NCI-H1417 treated with DMSO at 0.1 percent for 48 hours (cell line): ENCODE measurements around the gene IP6K1.
"Not testable (repeated sequence)": the region's sequence is repeated elsewhere in the genome, so short reads cannot be mapped to it uniquely, and the experiment has no call there.

ENCODE experiments used
- DNase-seq: peaks from one replicate; lab custom pipeline; 2025; lab: John Stamatoyannopoulos, UW

IP6K1 gene

GRCh38 chr3:49763981-49764380 lies 22.4 kb downstream of the IP6K1 start:
- no peak for DNase-seq

GRCh38 chr3:49761661-49762060 lies 24.7 kb downstream of the IP6K1 start:
- no peak for DNase-seq

DNA sequence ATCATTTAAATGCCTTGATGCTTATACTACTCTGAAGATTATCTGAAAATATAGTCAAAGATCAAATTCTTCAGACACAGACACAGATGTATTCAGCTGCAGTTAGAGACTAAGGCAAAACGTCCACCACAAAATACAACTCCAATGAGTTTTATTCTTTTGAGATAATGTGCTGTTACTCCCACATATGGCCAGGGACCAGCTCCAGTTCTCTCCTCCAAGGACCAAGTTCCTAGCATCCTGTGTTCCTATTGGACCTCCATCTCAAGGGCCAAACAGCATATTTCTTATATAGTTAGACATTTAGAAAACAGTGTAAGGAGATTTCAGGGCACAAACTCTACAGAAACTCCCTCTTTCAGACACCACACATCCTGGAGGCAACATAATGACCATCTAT lies 27.1 kb downstream of the IP6K1 start:
- no peak for DNase-seq

DNA sequence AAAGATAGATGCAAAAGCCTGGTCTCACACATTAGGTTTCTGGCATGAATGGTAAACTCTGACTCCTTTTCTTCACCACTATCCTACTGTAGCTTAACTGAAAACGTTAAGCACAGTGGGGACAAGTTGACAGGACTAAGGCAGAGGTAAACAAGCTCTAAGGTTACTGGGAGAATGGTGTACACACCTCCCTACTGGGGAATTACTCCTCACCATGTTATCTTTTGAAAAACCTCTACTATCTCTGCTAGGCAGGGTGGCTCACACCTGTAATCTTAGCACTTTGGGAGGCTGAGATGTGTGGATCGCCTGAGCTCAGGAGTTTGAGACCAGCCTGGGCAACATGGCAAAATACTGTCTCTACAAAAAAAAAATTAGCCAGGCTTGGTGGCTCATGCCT lies 29.1 kb downstream of the IP6K1 start:
- no peak for DNase-seq

- DNase-seq = no peak
These were observed 30.3 kb downstream of the IP6K1 start for GRCh38 chr3:49756036-49756435.

GRCh38 chr3:49754536-49754935 lies 31.8 kb downstream of the IP6K1 start:
- no peak for DNase-seq

- DNase-seq = no peak
These were observed 34.8 kb downstream of the IP6K1 start for GRCh38 chr3:49751501-49751900.

DNA sequence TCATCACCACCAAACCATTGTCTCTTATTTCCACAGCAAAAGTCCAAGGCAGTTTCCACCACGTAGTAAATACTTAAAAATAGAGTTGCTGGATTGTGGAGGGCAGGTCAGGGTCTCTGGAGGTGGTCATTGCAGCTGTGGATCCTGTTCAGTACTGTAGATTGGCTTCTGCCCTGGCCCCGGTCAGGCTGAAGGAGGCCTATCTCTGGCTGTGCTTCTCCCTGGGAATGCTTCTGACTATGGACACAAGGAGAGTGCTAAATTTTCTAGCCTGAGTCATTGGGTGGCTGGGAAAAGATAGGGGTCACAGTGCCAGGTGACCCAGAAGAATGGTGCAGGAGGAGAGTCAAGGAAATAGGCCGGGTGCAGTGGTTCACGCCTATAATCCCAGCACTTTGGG lies 36.3 kb downstream of the IP6K1 start:
- no peak for DNase-seq

GRCh38 chr3:49748874-49749273 lies 37.5 kb downstream of the IP6K1 start:
- not testable (repeated sequence) for DNase-seq

DNA sequence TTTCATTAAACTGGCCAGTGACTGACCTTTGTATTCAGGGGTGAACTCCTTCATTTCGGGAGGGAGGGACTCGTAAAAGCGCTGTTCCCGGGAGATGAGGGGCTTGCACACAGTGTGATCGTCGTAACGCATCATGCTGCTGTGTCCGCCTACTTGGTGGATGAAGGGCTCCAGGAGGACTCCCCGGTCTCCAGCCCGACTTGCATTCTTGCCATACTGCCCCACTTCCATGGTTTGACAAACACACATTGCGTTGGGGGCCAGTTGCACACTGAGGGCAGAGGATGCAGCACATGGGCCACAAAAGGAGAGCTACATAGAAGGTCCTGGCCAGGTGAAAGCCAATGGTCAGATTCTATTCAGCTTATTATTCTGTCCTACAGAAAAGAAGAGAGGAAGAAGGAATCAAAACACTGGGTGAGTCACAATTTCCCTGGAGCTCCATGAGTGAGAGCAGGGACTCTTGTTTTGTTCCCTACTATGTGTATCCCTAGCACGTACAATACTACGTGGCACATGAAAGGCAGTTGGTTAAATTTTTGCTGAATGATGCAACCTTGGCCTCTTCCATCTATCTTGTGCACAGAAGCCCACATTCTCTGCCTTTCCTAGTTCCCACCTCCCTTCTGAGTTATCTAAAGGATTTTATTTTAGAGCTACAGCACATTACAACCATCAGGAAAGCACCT lies 38.4 kb downstream of the IP6K1 start:
- DNase-seq = no peak

- DNase-seq = no peak
These were observed 40.4 kb downstream of the IP6K1 start for GRCh38 chr3:49745986-49746385.

GRCh38 chr3:49740427-49740826 lies 45.9 kb downstream of the IP6K1 start:
- no peak for DNase-seq

- DNase-seq = no peak
These were observed 48.2 kb downstream of the IP6K1 start for GRCh38 chr3:49738067-49738713.

GRCh38 chr3:49734752-49735151 lies 51.6 kb downstream of the IP6K1 start:
- DNase-seq = no peak

DNA sequence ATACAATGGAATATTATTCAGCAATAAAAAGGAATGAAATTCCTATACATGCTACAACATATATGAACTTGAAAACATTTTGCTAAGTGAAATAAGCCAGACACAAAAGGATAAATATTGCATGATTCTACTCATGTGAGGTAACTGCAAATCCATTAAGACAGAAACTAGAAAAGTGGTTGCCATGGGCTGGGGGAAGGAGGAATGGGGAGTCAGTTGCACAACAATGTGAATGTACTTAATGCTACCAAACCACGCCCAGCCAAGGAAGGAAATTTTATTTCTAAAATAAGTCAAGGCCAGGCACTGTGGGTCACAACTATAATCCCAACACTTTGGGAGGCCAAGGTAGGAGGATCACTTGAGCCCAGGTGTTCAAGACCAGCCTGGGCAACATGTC lies 52.8 kb downstream of the IP6K1 start:
- DNase-seq = no peak

- no peak for DNase-seq
These were observed 53.7 kb downstream of the IP6K1 start for GRCh38 chr3:49732597-49732996.

GRCh38 chr3:49729966-49730609 lies 56.3 kb downstream of the IP6K1 start:
- no peak for DNase-seq

DNA sequence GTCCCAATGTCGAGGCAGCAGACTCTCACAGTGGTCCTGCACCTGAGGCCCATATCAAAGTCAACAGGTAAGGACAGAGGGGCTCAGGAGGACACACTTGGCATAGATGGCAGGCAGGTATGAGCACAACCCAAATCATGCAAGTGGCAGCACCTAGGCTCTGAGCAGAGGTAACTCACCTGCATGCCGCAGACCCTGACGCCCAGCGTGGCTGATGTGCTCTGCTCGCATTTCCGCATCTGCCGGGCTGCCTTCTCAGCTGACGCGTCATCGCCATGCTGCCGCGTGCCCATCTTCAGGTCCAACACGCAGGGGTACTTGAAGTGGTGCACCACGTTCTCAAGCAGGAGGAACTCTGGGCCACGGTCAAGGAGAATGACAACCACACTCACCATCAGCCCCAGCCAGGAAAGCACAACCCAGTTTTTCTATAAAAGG lies 58.4 kb downstream of the IP6K1 start:
- no peak for DNase-seq

GRCh38 chr3:49727154-49727923 lies 59.0 kb downstream of the IP6K1 start:
- no peak for DNase-seq

- DNase-seq = no peak
These were observed 60.2 kb downstream of the IP6K1 start for GRCh38 chr3:49725906-49726681.

GRCh38 chr3:49724586-49724985 lies 61.8 kb downstream of the IP6K1 start:
- no peak for DNase-seq
